ENCODE data around the gene EVL.

The EVL gene

DNA sequence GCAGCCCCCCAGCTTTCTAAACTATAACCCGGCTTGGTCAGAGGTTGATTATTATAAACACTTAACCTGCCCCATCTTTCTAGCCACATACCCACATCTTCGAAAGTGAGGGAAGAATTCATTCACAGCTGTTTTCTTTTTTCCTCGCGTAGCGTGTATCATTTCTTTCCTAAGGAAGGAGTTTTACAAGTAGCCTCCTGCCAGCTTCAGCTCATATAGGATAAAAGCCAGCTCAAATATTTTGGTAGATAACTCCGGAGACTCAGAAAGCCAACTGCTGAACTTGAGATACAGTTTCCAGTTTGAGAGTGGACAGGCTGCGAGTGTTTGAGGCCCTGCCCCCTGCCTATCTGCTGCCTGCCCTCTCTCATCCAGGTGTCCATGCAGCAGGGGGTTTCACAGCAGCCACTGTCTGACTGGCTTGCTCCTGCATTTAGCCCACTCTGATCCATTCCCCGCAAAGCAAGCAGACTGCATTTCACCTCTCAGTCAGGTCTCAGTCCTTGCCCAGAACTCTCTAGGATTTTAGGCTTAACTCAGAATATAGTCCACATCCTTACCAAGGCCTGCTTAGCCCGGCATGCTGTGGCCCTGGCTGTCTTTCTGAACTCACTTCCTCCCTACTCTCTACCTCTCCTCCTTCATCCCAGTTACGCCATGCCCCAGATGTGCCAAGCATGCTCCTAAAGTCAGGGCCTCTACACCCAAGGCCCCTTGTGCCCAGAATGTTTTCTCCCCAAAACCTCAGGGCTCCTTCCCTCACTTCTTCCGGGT is 46.9 kb downstream of the EVL start:
- DNase-seq (ENCODE audit: low spot score), result no peak

DNA sequence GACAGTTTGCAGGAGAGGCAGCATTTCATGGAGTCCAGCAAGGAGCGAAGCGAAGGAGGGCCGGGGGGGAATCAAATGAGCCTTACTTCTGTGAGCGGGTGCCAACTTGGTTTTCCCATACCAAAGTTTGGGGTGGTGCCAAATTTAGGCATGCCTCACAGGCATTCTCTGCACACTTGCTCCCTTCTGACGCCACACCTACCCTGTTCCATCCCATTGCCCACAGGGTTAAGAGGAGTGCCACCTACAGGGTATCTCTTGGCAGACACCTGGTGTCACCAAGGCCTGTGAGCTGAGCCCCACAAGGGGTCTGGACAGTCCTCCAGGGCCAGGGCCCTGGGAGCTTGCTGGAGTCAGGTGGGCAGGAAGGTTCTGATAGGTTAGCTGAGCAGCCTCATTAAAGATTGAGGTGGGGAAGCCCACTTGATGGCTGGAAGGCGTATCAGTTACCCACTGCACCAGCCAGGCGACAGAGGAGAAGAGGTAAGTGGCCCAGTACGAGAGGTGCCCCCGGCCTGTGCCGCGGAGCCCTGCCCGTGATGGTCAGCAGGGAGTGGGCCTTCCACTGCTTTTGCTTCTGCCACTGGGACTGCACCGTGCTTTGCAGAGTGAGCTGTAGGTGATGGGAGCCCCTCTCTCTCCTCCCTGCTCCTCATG is 49.0 kb downstream of the EVL start:
- DNase-seq (ENCODE audit: low spot score), result no peak

DNA sequence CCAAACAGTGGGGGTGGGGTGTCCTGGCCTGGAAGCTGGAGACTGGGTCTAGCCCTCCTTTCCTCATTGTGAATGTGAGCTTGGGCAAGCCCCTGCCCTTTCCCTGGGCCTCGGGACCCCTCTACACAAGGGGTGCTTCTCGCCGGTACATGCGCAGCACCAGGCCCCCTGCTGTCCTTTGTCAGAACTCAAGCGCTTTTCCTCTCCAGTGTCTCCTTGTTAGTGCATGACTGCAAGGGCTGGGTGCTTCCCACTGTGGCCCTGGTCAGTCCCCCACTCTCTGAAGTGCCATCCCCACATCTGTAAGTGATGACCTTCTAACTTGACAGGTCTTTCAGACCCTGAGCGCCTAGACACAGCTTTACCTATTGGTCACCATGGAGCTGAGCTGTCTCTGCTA is 50.0 kb downstream of the EVL start:
- DNase-seq (ENCODE audit: low spot score), result no peak

DNA sequence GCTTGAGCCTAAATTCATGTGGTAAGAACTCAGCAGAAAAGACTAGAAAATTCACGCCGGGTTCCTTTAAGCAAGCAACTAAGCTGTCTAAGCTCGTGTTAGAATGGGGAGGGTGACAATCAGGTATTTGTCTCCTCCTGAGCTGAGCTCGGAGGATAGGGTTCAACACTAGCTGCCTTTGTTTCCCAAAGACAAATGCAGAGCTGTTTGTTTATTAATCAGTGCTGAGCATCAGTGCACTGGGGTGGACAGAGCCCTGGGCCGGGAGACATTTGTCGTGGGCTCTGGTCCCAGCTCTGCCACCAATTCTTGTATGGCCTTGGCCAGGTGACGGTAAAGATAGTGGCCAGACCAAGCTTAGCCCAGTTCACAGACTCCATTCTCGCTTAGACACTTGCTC is 50.5 kb downstream of the EVL start:
- no peak for DNase-seq (ENCODE audit: low spot score)

DNA sequence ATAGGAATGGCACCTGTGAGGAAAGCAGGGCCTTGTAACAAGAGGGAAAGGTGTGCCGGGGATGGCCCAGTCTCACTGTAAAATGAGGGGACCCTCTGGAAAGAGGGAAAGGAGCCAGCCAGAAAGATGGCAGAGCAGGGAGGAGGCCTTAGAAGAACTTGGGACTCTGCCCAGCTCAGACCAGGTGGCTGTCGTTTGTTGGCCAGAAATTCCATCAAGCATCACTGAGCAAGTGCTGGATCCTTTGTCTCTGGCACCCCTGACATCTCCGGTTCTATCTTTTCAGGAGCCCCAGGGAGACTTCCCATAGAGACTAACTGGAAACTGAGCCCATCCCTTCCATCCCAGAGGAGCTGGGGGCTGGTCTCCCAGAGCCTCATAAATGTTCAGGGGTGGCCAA is 50.9 kb downstream of the EVL start:
- DNase-seq (ENCODE audit: low spot score), result no peak

DNA sequence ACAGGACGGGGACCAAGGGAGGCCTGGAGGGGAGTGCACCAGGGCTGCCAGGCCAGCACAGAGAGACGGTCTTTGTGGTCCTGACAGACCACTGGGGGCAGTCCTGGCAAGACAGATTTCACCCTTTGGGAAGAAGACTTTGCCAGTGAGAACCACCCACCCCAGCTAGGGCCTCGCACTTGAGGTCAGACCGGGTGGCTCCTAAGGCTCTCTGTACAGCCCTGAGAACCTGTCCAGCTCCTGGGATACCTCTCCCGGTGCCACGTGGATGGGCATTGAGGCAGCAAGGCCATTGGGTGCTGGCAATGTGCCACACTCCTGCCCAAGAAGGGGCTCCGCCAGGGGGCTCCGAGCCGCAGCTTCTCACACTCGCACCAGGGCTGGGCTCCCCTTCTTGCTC is 51.8 kb downstream of the EVL start:
- no peak for DNase-seq (ENCODE audit: low spot score)

DNA sequence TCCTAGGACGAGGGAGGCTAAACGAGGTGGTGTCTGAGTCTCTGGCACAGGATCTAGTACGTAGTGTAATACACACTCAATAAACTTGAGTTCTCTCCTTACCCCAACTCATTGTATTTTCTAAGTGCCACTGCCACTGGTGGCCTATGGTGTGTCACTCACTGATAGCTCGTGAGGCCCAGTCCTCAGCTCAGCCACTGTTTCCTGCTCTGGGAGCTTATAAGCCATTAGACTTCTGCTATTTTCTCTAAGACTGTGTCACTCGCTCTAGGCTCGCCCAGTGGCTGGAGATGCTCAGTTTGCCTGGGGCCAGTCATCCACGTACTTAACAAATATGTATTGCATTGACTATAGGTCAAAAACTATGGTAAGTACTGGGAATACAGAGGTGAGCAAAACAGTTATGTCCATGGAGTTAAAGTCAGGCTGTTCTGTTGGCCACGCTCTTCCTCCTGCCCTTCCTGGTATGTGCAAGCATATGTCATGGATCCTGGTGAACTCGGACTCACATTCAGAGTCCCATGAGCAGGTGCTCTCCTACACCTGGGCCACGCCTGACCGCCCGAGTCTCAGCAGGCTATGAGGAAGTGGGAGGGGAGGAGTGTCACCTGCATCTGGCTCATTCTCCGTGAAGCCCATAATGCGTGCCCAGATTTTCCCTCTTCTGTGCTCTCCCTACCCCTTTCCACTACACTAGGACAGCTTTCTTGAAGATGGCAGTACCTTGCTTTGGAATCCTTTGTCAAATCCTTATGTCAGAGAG is 52.6 kb downstream of the EVL start:
- DNase-seq (ENCODE audit: low spot score), result no peak

DNA sequence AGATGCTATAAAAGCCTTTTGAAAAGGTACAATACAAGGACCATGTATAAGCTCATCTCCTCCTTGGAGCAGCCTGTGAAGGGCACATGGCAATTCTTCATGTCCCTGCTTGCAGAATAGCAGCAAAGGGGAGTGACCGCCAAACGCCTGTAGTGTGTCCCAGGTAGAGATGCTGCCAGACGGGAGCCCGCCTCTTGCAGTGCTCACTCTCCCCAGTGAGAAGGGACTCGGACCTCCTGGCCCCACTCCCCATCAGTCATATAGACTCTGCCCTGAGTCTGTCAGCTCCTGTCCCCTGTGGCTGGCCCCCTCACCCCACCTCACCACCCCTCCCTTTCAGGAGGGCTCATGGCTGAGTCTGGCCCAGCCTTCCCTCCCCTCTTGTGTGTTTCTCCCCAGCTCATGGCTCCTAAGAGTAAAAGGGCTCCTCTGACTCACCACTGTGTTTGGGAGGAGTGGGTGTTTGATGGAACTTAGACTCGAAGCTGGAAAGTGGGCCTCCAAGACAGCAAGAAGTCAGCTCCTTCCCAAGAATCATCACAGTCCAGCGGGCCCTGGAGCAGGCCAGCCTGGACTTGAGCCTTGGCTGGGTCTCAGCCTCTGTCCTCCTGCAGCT is 53.3 kb downstream of the EVL start:
- DNase-seq (ENCODE audit: low spot score), result no peak

DNA sequence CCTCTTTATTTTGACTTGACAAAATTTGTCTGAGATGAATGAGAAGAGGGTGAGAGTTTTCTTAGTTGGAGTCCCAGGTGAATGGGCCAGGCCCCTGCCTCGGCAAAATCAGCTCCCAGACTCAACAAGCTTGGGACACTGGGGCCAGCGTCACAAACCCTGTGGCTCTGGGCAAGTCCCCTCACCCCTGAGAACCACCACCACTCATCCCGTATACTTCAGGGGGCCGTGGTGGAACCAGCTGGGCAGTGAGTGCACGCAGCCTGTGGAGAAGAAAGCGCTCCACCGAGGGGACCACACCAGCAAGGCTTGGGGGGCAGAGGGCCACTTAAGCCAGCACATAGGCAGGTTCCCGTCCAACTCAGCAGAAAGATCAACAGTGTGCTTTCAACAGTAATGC is 54.0 kb downstream of the EVL start:
- no peak for DNase-seq (ENCODE audit: low spot score)

DNA sequence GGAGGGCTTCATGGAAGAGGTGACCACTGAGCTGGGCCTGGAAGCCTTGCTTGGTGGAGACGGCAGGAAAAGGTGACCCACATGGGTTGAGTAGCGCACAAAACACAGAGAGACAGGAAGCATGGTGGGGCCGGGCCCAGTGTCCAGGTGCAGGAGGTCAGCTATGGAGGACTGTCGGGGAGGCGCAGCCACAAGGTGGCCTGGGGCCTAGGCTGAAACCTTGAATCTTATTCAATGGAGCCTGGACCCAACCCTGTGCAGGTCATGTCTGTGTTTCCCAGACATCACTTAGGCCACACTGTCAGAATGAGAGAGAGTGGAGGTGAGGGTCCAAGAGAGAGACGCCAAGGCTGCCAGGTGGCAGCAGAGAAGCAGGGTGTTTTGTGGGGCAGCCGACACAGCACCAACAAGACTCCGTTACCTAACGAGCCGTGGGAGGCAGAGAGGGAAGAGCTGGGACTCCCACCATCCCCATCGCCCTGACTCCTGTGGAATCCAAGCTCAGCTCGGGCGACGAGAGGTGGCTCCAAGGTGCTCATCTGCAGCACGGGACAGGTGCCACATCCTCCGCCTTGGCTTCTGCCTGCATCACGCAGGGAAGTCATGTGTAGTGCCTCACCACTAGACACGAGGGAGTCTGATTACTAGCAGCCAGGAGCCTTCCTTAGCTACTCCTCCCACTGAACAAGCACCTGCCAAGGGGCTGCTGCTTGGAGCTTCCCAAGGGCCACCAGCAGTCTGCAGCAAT is 55.5 kb downstream of the EVL start:
- DNase-seq (ENCODE audit: low spot score), result no peak

DNA sequence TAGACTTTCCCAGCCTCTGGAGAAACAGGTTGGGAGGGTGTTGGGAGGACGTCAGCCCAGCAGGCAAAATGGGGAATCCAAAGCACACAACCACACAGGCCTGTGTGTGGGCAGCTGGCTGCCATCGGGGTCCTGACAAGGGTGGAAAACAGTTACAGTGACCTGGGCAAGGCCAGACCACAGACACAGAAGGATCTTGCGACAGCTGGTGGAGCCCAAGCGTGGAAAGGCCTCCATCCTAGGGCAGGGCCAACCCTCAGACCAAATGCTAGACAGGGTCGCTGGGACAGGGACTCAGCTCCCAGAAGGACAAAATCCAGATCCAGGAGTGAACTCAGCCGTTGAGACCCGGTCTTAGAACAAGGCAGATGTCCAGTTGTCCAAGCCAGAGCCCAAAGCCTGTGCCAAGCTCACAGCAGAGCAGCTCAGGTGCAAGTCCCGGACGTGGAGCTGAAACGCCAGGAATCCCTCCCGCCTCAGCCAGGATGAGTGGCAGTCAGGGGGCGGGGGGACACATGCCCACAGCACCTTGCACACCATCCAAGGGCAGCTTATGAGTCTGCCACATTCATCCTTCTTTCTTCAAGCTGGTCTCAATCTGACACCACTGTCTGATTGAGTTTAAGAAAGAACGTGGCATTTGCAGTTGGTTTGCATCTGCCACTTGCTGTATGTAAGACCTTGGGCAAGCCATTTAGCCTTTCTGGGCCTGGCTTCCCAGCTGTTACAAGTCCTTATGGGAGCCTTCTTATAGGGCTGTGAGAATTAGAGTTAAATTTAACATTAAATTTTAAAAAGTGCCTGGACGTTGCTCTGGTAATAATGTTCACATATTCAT is 56.6 kb downstream of the EVL start:
- no peak for DNase-seq (ENCODE audit: low spot score)

DNA sequence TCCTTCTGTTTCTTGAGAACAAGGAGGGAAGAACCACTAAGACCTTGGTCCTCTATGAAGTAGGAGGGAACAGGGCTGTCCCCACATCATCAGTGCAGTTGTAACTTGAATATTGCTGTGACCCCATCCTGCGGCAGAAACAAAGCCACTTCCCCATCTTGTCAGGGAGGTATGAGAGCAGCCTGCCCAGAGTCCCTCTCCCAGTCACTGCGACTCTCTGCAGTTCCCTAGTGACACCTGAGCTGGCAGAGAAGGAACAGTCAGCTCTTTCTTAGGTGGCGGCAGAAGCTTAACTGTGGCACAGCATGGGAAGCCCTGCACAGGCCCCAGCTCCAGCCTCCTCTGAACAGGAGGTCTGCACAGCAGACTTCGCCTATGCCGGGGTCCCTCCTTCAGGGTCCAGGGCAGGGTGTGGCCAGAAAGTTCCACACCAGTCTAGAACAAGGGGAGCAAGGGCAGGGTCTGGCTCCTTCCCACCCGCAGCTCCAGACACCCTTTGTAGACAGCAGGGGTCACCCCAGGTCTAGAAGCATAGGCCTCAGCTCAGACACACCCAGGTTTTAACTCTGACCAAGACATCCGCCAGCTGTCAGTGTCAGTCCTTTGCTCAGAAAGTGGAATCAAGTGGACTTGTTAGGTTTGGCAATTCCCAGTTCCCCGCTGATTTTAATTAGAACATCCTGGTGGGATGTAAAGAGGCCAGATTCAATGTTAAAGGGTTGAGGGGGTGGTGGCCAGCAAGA is 57.4 kb downstream of the EVL start:
- DNase-seq (ENCODE audit: low spot score), result no peak

DNA sequence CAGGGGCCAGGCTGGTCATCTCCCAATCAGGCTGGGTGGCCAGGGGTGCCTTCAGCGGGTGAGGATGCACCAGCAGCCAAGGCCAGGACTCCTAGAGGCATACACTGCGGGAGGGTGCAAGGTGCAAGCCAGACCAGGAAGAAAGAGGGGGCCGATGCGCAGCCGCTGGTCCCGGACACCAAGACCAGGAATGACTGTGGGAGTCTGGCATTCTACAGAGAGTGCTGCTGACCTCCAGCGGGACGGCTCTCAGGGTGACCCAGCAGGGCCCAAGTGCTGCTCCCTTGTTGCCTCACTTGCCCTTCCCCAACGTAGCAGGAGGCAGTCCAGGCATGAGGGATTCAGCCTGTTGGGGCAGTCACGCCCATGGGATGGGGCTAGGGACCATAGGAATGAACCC is 58.4 kb downstream of the EVL start:
- no peak for DNase-seq (ENCODE audit: low spot score)

DNA sequence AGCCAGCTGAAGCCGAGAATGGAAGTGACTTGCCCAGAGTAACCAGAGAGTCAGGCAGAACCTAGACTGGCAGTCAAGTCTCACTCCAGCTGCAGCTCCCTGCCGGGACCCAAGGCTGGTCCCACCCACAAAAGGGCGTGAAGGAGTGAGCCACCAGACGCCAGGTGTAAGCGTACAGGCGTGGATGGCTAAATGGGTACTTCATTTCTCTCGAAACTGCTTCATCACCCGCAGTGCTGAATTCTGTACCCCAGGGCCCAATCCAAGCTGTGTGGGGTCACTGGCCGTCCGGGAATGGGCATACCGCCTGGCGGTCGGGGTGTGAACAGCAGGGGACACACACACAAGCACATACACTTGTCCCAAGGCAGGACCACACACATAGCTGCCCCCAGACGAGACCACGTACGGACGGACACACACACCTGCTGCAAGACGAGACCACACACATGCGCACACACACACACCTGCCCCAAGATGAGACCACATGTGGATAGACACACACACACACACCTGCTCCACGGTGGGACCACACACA is 59.4 kb downstream of the EVL start:
- DNase-seq (ENCODE audit: low spot score), result no peak

DNA sequence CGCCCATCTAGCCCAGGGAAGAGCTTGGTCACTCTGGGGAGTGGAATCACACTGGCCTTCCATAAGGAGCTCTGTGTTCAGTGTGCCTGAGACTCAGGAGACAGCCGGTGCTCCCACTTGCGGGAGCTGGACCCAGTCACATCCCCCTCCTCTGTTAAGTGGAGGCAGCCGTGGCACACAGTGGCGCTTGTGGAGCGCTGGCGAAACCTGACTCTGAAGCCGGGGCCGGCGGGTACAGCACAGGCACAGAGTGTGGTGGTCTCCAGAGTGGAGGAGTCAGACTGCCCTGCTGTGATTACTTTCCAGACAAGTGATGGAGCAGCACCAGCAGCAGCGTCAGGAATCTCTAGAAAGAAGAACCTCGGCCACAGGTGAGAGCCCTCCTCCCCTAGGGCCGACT is 61.2 kb downstream of the EVL start:
- no peak for DNase-seq (ENCODE audit: low spot score)

DNA sequence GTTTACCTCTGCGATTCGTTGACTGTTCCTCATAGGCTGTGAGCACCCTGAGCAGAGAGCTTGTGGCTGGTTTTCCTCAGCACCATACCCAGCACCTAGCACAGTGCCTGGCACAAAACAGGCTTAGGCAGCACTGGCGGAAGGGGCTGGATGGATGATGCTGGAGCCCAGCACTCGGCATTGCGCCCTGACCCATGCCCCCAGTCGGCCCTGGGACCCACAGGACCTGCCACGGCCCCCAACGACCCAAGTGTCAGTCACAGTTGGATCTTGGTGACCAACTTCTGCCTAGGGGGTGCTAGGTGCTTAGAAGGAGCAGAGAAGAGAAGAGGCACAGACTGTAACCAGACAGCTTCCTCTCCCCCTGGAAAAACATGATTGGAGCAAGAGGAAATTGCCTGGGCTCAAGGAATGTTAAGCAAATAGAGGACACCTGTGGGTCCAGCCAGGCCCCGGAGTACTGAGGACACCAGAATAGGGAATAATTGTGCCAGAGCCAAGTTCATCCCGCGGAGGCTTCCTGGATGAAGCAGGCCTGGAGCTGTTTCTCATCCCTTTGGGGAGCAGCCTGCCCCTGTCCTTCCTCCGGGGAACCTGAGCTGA is 62.7 kb downstream of the EVL start:
- no peak for DNase-seq (ENCODE audit: low spot score)

DNA sequence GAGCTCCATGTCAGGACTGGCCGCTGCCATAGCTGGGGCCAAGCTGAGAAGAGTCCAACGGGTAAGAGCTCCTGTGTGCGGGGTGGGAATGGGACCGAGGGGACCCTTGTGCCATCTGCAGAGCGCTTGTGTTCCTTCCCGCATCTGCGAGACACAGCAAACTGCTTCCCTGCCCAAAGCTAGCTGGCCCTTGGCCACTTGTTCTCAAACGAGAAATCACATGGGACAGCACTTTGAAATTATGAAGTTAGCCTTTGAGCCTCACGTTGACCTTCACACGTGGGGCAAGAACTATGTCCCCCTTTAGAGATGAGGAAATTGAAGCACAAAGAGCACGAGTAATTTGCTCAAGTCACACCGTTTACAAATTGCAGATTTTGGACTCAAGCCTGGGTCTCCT is 63.5 kb downstream of the EVL start:
- DNase-seq (ENCODE audit: low spot score), result no peak

DNA sequence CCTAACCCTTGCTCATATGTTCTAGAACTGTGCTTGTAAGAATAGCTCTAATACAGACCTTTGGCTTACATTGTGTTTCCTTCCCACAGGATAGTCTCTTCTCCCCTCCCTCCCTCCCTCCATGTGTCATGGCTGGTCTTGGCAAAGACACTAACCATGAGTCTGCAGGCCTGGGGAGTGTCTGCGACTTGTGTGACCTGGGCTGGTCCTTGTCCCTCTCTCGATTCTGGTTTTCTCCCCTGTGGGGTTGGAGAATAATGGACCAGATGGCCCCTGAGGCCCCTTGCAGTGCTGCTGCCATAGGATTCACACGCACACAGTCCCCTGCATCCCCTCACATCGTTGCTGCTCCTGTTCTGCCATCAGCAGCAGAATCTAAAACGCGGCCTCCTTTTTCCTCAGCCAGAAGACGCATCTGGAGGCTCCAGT is 64.0 kb downstream of the EVL start:
- no peak for DNase-seq (ENCODE audit: low spot score)

DNA sequence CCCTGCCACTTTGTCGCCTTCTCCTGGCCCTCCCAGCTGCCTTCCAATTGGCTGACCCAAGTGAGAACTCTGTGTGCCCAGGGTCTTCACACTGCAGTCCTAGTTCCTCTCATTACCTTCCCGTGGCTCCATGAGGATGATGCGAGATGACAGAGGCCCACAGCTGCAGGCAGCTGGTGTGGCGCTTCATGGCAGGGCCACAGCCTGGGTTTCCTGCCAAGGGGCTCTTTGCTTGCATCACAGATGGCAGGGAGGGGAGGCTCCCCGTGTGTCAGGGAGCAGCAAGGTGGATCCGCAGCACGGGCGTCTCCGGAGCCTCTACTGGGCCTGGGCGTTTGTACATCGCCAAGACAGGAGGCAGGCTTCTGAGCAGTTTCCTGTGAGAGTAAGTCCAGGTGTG is 65.3 kb downstream of the EVL start:
- no peak for DNase-seq (ENCODE audit: low spot score)

DNA sequence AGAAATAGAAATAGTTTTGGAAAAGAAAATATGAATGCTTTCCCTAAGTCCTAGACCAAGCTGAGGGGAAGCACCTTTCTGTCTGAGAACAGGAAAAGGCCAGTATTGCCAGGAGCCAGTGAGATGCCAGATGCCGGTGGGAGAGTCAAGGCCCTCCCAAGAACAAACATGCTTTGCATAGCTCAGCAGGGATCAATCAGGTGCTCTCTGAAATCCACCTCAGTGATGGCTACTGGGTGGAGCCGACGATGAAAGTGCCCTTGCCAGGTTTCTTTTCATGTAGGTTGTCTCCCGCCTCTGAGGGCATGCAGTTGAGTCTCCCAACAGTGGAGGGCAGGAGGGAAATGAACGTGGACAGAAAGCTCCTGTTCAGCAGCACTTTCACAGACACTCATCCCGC is 66.0 kb downstream of the EVL start:
- no peak for DNase-seq (ENCODE audit: low spot score)

All from LoVo (cell line).